Fibroblast of the aortic adventitia (primary cell): ENCODE measurements around the gene HECW1. TPM values are rescaled to one million over a fixed set of nuclear protein-coding genes. Genes with fewer than 3 reads are reported as not detected.

Experiments
- DNase-seq: peaks from one replicate; pipeline ENCODE4 v3.0.0-alpha.2; 2010; ENCODE audit warnings: low read depth
- H3K4me3 ChIP-seq: 2 replicates; pipeline ENCODE4 v1.5.1; 2011; ENCODE audit warnings: low read depth, mild to moderate bottlenecking, control low read depth, low read length, moderate library complexity
- CTCF ChIP-seq: IDR thresholded peaks from 2 replicates; pipeline ENCODE4 v1.5.1; 2011; ENCODE audit warnings: mild to moderate bottlenecking, low read length, control low read depth, inconsistent platforms; ENCODE audit not compliant: insufficient read depth
- total RNA-seq: library from RNA; depleted of rRNA; stranded (reverse); fragments of >200 nt; gene quantifications from 2 replicates; pipeline ENCODE4 v1.2.3, GENCODE V29; 2012; ENCODE audit warnings: low replicate concordance

Gene HECW1
- total RNA-seq, 1 donor: 3.6 TPM

GRCh38 chr7:43155636-43156035 is 43.2 kb downstream of the HECW1 start:
- no peak overlapping the region for H3K4me3 ChIP-seq
- no peak for DNase-seq
- TF ChIP-seq CTCF: no peak

GRCh38 chr7:43163885-43164284 is 51.4 kb downstream of the HECW1 start:
- no peak for TF ChIP-seq CTCF
- no peak overlapping the region for H3K4me3 ChIP-seq
- DNase-seq: no peak

GRCh38 chr7:43164757-43165156 is 52.3 kb downstream of the HECW1 start:
- H3K4me3 ChIP-seq: no peak overlapping the region
- DNase-seq: peak; percentile 92
- no peak for TF ChIP-seq CTCF

GRCh38 chr7:43166686-43167085 is 54.2 kb downstream of the HECW1 start:
- no peak for TF ChIP-seq CTCF
- no peak overlapping the region for H3K4me3 ChIP-seq
- no peak for DNase-seq

GRCh38 chr7:43169076-43169475 is 56.6 kb downstream of the HECW1 start:
- no peak overlapping the region for H3K4me3 ChIP-seq
- no peak for DNase-seq
- no peak for TF ChIP-seq CTCF

GRCh38 chr7:43170571-43170970 is 58.1 kb downstream of the HECW1 start:
- no peak for DNase-seq
- H3K4me3 ChIP-seq: no peak overlapping the region
- TF ChIP-seq CTCF: no peak

- TF ChIP-seq CTCF: no peak
- no peak for DNase-seq
- no peak overlapping the region for H3K4me3 ChIP-seq
Measured at GRCh38 chr7:43175570-43176200, 63.2 kb downstream of the HECW1 start.
